Measurements from ENCODE around the gene ZDHHC14. TPM values are rescaled to one million over a fixed set of nuclear protein-coding genes. Genes with fewer than 3 reads are reported as not detected.
"Not testable (repeated sequence)": the region's sequence is repeated elsewhere in the genome, so short reads cannot be mapped to it uniquely, and the experiment has no call there.

The ZDHHC14 gene
- total RNA-seq, 1 experiment from 2014 or later = 17.3 TPM

DNA sequence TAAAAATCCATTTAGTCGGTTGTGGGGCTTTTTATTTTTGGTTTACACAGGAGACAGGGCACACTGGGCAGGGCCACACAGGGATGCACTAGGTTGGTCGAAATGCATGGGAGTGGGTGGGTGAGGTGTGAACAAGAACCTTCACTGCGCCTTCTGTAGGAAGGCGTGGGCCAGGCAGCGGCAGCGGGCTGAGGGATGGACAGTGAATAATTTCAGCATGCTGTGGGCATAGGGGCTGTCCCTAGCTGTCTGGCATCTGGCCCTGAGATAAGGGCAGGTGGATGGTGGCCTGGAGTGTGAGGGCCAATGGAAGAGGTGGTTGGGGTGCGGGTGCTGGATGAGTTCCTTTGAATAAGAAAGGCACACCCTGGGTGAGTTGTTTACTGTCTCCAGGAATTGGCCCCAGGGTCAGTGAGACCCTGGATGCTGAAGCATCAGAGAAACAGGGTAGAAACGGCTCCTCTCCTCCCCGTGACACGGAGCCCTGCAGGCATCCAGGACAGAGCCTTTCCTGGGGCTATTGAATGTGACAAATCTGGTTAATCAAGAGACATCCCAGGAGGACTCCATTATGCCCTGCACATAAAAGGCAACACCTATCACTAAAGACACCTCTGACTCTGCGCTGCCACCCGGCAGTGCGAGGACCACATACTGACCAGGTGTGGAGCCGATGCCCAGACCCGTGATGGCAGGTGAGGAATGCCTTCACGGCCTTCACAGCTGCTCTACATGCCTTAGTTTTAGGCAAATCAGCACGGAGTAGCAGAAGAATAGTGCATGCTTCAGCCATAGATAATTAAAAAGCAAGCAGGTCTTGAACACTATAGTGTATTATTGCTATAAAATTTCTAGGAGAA, 319.0 kb downstream of the ZDHHC14 start:
- intact Hi-C loops (cut with micrococcal nuclease; ENCODE audit: unreplicated experiment) = no loop called here
- TF ChIP-seq, protein P1, sequence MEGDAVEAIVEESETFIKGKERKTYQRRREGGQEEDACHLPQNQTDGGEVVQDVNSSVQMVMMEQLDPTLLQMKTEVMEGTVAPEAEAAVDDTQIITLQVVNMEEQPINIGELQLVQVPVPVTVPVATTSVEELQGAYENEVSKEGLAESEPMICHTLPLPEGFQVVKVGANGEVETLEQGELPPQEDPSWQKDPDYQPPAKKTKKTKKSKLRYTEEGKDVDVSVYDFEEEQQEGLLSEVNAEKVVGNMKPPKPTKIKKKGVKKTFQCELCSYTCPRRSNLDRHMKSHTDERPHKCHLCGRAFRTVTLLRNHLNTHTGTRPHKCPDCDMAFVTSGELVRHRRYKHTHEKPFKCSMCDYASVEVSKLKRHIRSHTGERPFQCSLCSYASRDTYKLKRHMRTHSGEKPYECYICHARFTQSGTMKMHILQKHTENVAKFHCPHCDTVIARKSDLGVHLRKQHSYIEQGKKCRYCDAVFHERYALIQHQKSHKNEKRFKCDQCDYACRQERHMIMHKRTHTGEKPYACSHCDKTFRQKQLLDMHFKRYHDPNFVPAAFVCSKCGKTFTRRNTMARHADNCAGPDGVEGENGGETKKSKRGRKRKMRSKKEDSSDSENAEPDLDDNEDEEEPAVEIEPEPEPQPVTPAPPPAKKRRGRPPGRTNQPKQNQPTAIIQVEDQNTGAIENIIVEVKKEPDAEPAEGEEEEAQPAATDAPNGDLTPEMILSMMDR (IDR thresholded peaks at IDR 0.05; ENCODE audit: unreplicated experiment) = no peak
- H3K9me3 Mint-ChIP-seq (ENCODE audit: low read depth, unreplicated experiment) = peaks cover 5% of the 10 kb centered on the region
- H3K4me1 Mint-ChIP-seq (ENCODE audit: low read depth, unreplicated experiment) = no peaks in the 10 kb centered on the region
- CTCF ChIA-PET = no interaction called here
- H3K27ac Mint-ChIP-seq (ENCODE audit: unreplicated experiment) = no peak overlapping the region
- no TSS peak for BruUV-seq (replicated peaks)
- no peaks in the 10 kb centered on the region for H3K36me3 Mint-ChIP-seq (ENCODE audit: insufficient read depth, unreplicated experiment)
- DNase-seq = no peak
- peaks cover 27% of the 10 kb centered on the region for H3K27me3 Mint-ChIP-seq (ENCODE audit: unreplicated experiment)
- no peak overlapping the region for H3K4me3 Mint-ChIP-seq (ENCODE audit: low read depth, unreplicated experiment)

DNA sequence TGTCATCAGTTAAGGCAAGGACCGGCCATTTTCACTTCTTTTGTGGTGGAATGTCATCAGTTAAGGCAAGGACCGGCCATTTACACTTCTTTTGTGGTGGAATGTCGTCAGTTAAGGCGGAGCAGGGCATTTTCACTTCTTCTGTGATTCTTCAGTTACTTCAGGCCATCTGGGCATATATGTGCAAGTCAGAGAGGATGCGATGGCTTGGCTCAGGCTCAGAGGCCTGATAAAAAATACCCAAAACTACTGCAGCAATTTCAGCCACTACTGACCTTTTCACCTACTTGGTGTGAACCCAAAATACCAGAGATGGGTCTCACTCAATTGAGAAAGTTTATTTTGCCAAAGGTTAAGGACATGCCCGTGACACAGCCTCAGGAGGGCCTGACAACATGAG, 325.4 kb downstream of the ZDHHC14 start:
- H3K27ac Mint-ChIP-seq (ENCODE audit: unreplicated experiment); H3K4me1 Mint-ChIP-seq (ENCODE audit: low read depth, unreplicated experiment); H3K4me3 Mint-ChIP-seq (ENCODE audit: low read depth, unreplicated experiment); H3K9me3 Mint-ChIP-seq (ENCODE audit: low read depth, unreplicated experiment); H3K36me3 Mint-ChIP-seq (ENCODE audit: insufficient read depth, unreplicated experiment); intact Hi-C loops (cut with micrococcal nuclease; ENCODE audit: unreplicated experiment); DNase-seq; BruUV-seq (replicated peaks); CTCF ChIA-PET: not testable (repeated sequence)
- H3K27me3 Mint-ChIP-seq (ENCODE audit: unreplicated experiment) = peaks cover 20% of the 10 kb centered on the region

DNA sequence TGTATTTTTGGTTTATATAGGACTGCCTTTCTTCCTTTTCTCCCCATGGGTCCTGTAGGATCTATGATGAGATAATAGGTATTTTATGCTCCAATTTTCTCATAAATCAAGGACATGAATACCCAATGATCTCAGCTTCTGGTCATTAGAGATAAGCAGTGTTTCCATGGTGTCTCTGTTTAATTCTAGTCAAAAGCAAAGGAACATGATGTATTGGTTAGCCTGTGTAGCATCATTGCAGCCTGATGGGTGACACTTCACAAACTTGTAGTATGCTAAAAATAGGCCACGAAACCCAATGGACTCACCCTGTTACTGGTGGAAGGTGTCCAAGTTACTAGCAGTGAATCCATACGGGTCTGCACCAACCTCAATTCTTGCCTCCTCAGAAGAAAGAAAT, 325.9 kb downstream of the ZDHHC14 start:
- H3K27ac Mint-ChIP-seq (ENCODE audit: unreplicated experiment) = no peak overlapping the region
- DNase-seq = no peak
- CTCF ChIA-PET = no interaction called here
- no peaks in the 10 kb centered on the region for H3K9me3 Mint-ChIP-seq (ENCODE audit: low read depth, unreplicated experiment)
- BruUV-seq (replicated peaks) = no TSS peak
- intact Hi-C loops (cut with micrococcal nuclease; ENCODE audit: unreplicated experiment) = no loop called here
- no peak overlapping the region for H3K4me3 Mint-ChIP-seq (ENCODE audit: low read depth, unreplicated experiment)
- TF ChIP-seq, protein P1 (IDR thresholded peaks at IDR 0.05; ENCODE audit: unreplicated experiment) = no peak
- H3K27me3 Mint-ChIP-seq (ENCODE audit: unreplicated experiment) = peaks cover 20% of the 10 kb centered on the region
- no peaks in the 10 kb centered on the region for H3K36me3 Mint-ChIP-seq (ENCODE audit: insufficient read depth, unreplicated experiment)
- no peaks in the 10 kb centered on the region for H3K4me1 Mint-ChIP-seq (ENCODE audit: low read depth, unreplicated experiment)

DNA sequence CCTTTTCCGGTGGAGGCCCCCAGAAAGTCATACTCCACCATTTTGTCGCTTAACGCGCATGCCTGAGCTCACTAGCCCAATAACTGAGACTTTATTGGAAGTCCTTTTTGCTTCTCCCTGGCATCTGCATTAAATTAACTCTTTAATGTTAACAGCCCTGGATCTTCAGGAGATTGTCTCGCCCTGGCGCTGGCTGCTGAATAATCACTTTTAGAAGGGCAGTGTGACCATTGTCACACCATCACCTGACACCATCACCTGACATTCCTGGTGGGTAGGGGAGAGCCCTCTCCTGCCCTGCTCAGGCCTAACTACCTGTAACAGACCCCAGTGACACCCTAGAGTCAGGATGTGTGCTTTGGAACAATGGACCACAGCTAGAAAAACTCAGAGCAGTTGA, 326.6 kb downstream of the ZDHHC14 start:
- Mint-ChIP-seq H3K4me3 (ENCODE audit: low read depth, unreplicated experiment) (no peak overlapping the region), H3K4me1 (ENCODE audit: low read depth, unreplicated experiment) (no peaks in the 10 kb centered on the region), H3K27ac (ENCODE audit: unreplicated experiment) (no peak overlapping the region), H3K27me3 (ENCODE audit: unreplicated experiment) (peaks cover 20% of the 10 kb centered on the region), H3K9me3 (ENCODE audit: low read depth, unreplicated experiment) (no peaks in the 10 kb centered on the region), H3K36me3 (ENCODE audit: insufficient read depth, unreplicated experiment) (no peaks in the 10 kb centered on the region)
- intact Hi-C loops (cut with micrococcal nuclease; ENCODE audit: unreplicated experiment) = no loop called here
- BruUV-seq (replicated peaks) = no TSS peak
- no peak for DNase-seq
- TF ChIP-seq, protein P1 (IDR thresholded peaks at IDR 0.05; ENCODE audit: unreplicated experiment) = no peak
- CTCF ChIA-PET = interaction anchor here (0.7 kb wide), 1 partner anchor 54 kb away, joined by 11 read pairs; no protein-coding TSS in a partner anchor

DNA sequence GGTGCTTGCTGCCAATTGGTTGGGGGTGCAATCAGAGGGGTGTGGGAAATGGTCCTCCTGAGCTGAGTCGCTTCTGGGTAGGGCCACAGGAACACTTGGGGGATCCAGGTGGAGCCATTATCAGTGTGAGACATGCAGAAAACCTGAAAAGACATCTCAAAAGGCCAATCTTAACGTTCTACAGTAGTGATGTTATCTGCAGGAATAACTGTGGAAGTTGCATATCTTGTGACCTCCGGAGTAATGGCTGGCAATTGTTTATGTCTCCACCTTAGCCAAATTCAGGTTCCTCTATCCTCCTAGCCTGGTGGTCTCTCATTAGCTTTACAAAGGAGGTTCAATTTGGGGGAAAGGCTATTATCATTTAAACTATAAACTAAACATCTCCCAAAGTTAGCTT, 327.2 kb downstream of the ZDHHC14 start:
- peaks cover 20% of the 10 kb centered on the region for H3K27me3 Mint-ChIP-seq (ENCODE audit: unreplicated experiment)
- no TSS peak for BruUV-seq (replicated peaks)
- no peak overlapping the region for H3K4me3 Mint-ChIP-seq (ENCODE audit: low read depth, unreplicated experiment)
- H3K27ac Mint-ChIP-seq (ENCODE audit: unreplicated experiment) = no peak overlapping the region
- H3K9me3 Mint-ChIP-seq (ENCODE audit: low read depth, unreplicated experiment) = no peaks in the 10 kb centered on the region
- intact Hi-C loops (cut with micrococcal nuclease; ENCODE audit: unreplicated experiment) = no loop called here
- no peaks in the 10 kb centered on the region for H3K4me1 Mint-ChIP-seq (ENCODE audit: low read depth, unreplicated experiment)
- TF ChIP-seq, protein P1 (IDR thresholded peaks at IDR 0.05; ENCODE audit: unreplicated experiment) = no peak
- no peaks in the 10 kb centered on the region for H3K36me3 Mint-ChIP-seq (ENCODE audit: insufficient read depth, unreplicated experiment)
- CTCF ChIA-PET = interaction anchor here (0.7 kb wide), 1 partner anchor 54 kb away, joined by 11 read pairs; no protein-coding TSS in a partner anchor
- DNase-seq = no peak

Measured in Calu3 (cell line).